Adrenal gland (tissue), 12 donors: ENCODE measurements around the gene TMEM204. TPM values are rescaled to one million over a fixed set of nuclear protein-coding genes. Genes with fewer than 3 reads are reported as not detected.

ENCODE experiments used
- DNase-seq, 7 donors: peaks; one replicate each; pipeline ENCODE4 v3.0.0-alpha.2; 2019 to 2020
- H3K27ac ChIP-seq, 5 donors: fragments of 200-600 bp; sonication (generic) in 4 of 5; 1 replicate in 3 of 5; 2 replicates in 2 of 5; pipeline versions ENCODE4 v1.5.1 to v1.8.0; 2016 to 2020; ENCODE audit warnings: mild to moderate bottlenecking in 1 of 5
- H3K27me3 ChIP-seq: fragments of 200-600 bp; 2 replicates; pipeline ENCODE4 v1.8.0; 2021
- H3K36me3 ChIP-seq, 2 donors: fragments of 200-600 bp; replicated peaks in 1 of 2; 1 replicate in 1 of 2; 2 replicates in 1 of 2; pipeline versions ENCODE4 v1.5.1 to v1.8.0; 2018 to 2022
- H3K4me1 ChIP-seq, 2 donors: fragments of 200-600 bp; replicated peaks in 1 of 2; 1 replicate in 1 of 2; 2 replicates in 1 of 2; pipeline versions ENCODE4 v1.5.1 to v1.8.0; 2018 to 2021
- H3K4me3 ChIP-seq, 4 donors: fragments of 200-600 bp; sonication (generic) in 3 of 4; one replicate each; pipeline ENCODE4 v1.5.1; 2016 to 2018
- H3K9me3 ChIP-seq, 3 donors: fragments of 200-600 bp; sonication (generic) in 1 of 3; replicated peaks in 1 of 3; 1 replicate in 2 of 3; 2 replicates in 1 of 3; pipeline versions ENCODE4 v1.5.1 to v1.8.0; 2016 to 2021
- POLR2A ChIP-seq, 2 donors: fragments of 450-650 bp; IDR thresholded peaks; one replicate each; pipeline ENCODE4 v1.6.1; 2017; ENCODE audit warnings: antibody characterized with exemption in 2 of 2, mild to moderate bottlenecking in 2 of 2, moderate library complexity in 1 of 2
- WGBS, 4 donors: extraction: QIAGEN DNeasy Blood & Tissue Kit in 2 of 4; methylation state at CpG; one replicate each; pipeline versions ENCODE4 v1.1.5 to v1.1.7; 2013 to 2017; 5-methylcytosine and 5-hydroxymethylcytosine counted together
- intact Hi-C, 2 donors: fragments of 100-400 bp; cut with DNase I; formaldehyde crosslinking; loops; one replicate each; pipeline versions ENCODE4 v1.14.1 to v1.15.0; 2022 to 2023
- polyA plus RNA-seq, 3 donors: library from polyadenylated mRNA; stranded (reverse); fragments of 200-250 nt in 2 of 3; fragments of 350-450 nt in 1 of 3; fragmentation: Illumina TruSeq in 1 of 3; extraction: RNeasy Lipid Tissue Mini Kit (QIAGEN cat#74804) in 1 of 3; gene quantifications; one replicate each; pipeline ENCODE4 v1.2.3, GENCODE V29; 2013 to 2014
- total RNA-seq, 9 donors: library from RNA; depleted of rRNA in 4 of 9; stranded (reverse); fragments of >200 nt in 4 of 9; fragments of 120-200 nt in 1 of 9; fragmentation: NEBNext Ultra II Directional in 1 of 9; extraction: Animal tissue kit (Norgen Biotek cat#: 25700) in 1 of 9; gene quantifications; one replicate each; pipeline versions ENCODE4 v1.1.0 to v1.2.4, GENCODE V29; 2013 to 2023
- TF ChIP-seq, protein P1 (sequence below), 6 experiments: fragments of 450-650 bp in 4 of 6; fragments of 200-600 bp in 2 of 6; sonication (generic) in 1 of 6; IDR thresholded peaks; 1 replicate in 5 of 6; 2 replicates in 1 of 6; pipeline versions ENCODE4 v1.5.1 to v1.8.0; 2016 to 2021; ENCODE audit warnings: antibody characterized with exemption in 6 of 6, mild to moderate bottlenecking in 2 of 6, moderate library complexity in 1 of 6
- donor health status: healthy with polysubstance abuse.
- donor health status: Bipolar disorder and iron deficiency.
- donor health status: DM: yes; HTN: yes; CAD: no.
- donor health status: DM: no; HTN: no; CAD: no.
- donor health status: DM: no; HTN: no; CAD: no.
- donor health status: DM: yes; HTN: yes; CAD: no.

Gene TMEM204
- total and polyA plus RNA-seq, 12 donors = 7.4 to 77.2 (median 26.0) TPM

- Histone ChIP-seq H3K9me3 (no peaks in the 10 kb centered on the region), H3K4me1 (peaks cover 10 to 45% of the 10 kb centered on the region in 2 donors), H3K27ac (peak overlapping the region in 4 of 5 donors; percentile 65 to 97 (median 81)), H3K27me3 (no peaks in the 10 kb centered on the region), H3K4me3 (peak overlapping the region in 1 of 4 donors; percentile 56), H3K36me3 (peaks cover 0 to 11% of the 10 kb centered on the region in 2 donors)
- intact Hi-C loops = no loop called here
- WGBS, 4 donors = 70 to 82% (median 70%) methylated on average over 2 to 10 of the region's 10 CpGs
- no peak for DNase-seq
- TF ChIP-seq POLR2A (IDR thresholded peaks at IDR 0.05) = no peak
- TF ChIP-seq, protein P1, sequence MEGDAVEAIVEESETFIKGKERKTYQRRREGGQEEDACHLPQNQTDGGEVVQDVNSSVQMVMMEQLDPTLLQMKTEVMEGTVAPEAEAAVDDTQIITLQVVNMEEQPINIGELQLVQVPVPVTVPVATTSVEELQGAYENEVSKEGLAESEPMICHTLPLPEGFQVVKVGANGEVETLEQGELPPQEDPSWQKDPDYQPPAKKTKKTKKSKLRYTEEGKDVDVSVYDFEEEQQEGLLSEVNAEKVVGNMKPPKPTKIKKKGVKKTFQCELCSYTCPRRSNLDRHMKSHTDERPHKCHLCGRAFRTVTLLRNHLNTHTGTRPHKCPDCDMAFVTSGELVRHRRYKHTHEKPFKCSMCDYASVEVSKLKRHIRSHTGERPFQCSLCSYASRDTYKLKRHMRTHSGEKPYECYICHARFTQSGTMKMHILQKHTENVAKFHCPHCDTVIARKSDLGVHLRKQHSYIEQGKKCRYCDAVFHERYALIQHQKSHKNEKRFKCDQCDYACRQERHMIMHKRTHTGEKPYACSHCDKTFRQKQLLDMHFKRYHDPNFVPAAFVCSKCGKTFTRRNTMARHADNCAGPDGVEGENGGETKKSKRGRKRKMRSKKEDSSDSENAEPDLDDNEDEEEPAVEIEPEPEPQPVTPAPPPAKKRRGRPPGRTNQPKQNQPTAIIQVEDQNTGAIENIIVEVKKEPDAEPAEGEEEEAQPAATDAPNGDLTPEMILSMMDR (IDR thresholded peaks at IDR 0.05) = no peak
Observed at GRCh38 chr16:1532771-1533170, 695 bp upstream of the TMEM204 start.

- Histone ChIP-seq H3K4me1 (peaks cover 0 to 43% of the 10 kb centered on the region in 2 donors), H3K27me3 (no peaks in the 10 kb centered on the region), H3K36me3 (peaks cover 0 to 22% of the 10 kb centered on the region in 2 donors), H3K9me3 (no peaks in the 10 kb centered on the region), H3K27ac (peak overlapping the region in 4 of 5 donors; percentile 65 to 97 (median 81)), H3K4me3 (peak overlapping the region in 2 of 4 donors; percentile 21 to 56)
- WGBS, 4 donors = 53 to 69% (median 56%) methylated on average over 19 to 57 of the region's 57 CpGs
- DNase-seq = no peak
- intact Hi-C loops = no loop called here
- TF ChIP-seq POLR2A (IDR thresholded peaks at IDR 0.05) = no peak
- TF ChIP-seq, protein P1 (IDR thresholded peaks at IDR 0.05) = no peak
Observed at GRCh38 chr16:1534021-1535020, 855 bp downstream of the TMEM204 start.

GRCh38 chr16:1535391-1536291 lies 2.2 kb downstream of the TMEM204 start:
- TF ChIP-seq POLR2A (IDR thresholded peaks at IDR 0.05) = no peak
- TF ChIP-seq, protein P1 (IDR thresholded peaks at IDR 0.05) = no peak
- Histone ChIP-seq H3K4me3 (peak overlapping the region in 1 of 4 donors; percentile 56), H3K4me1 (peaks cover 0 to 38% of the 10 kb centered on the region in 2 donors), H3K27ac (peak overlapping the region in 3 of 5 donors; percentile 65 to 97 (median 83)), H3K36me3 (peaks cover 0 to 22% of the 10 kb centered on the region in 2 donors), H3K27me3 (no peaks in the 10 kb centered on the region), H3K9me3 (no peaks in the 10 kb centered on the region)
- no peak for DNase-seq
- intact Hi-C loops = no loop called here
- WGBS, 4 donors = 53 to 67% (median 56%) methylated on average over 26 to 39 of the region's 39 CpGs
